Hepatocyte (in vitro differentiated cells): ENCODE data around the gene TMEM106C. TPM values are rescaled to one million over a fixed set of nuclear protein-coding genes. Genes with fewer than 3 reads are reported as not detected.
A peak's percentile ranks its signal among the peaks of the same experiment; 100 is the strongest.

Experiments used
- DNase-seq: peaks from one replicate; pipeline ENCODE4 v3.0.0-alpha.2; 2016; ENCODE audit warnings: low spot score
- H2AFZ ChIP-seq: fragments of 200-600 bp; sonication (generic); 2 replicates; pipeline ENCODE4 v1.6.0; 2016; ENCODE audit warnings: antibody characterized with exemption, mild to moderate bottlenecking
- H3K27ac ChIP-seq: fragments of 200-600 bp; sonication (generic); 2 replicates; pipeline ENCODE4 v1.5.1; 2016; ENCODE audit warnings: mild to moderate bottlenecking
- H3K27me3 ChIP-seq: fragments of 200-600 bp; sonication (generic); 2 replicates; pipeline ENCODE4 v1.6.1; 2016
- H3K36me3 ChIP-seq: fragments of 200-600 bp; sonication (generic); replicated peaks from 2 replicates; pipeline ENCODE4 v1.5.1; 2016; ENCODE audit warnings: low read depth; ENCODE audit not compliant: insufficient read depth
- H3K4me1 ChIP-seq: fragments of 200-600 bp; sonication (generic); 2 replicates; pipeline ENCODE4 v1.5.1; 2016; ENCODE audit warnings: mild to moderate bottlenecking, moderate library complexity; ENCODE audit not compliant: insufficient read depth
- H3K4me2 ChIP-seq: fragments of 200-600 bp; sonication (generic); 2 replicates; pipeline ENCODE4 v1.6.0; 2016
- H3K4me3 ChIP-seq: fragments of 200-600 bp; sonication (generic); 2 replicates; pipeline ENCODE4 v1.5.1; 2016; ENCODE audit warnings: mild to moderate bottlenecking
- H3K79me2 ChIP-seq: fragments of 200-600 bp; sonication (generic); 2 replicates; pipeline ENCODE4 v1.6.0; 2017; ENCODE audit warnings: mild to moderate bottlenecking
- H3K9me2 ChIP-seq: fragments of 200-600 bp; sonication (generic); replicated peaks from 2 replicates; pipeline ENCODE4 v1.6.0; 2017; ENCODE audit warnings: mild to moderate bottlenecking; ENCODE audit not compliant: insufficient read depth
- H3K9me3 ChIP-seq: fragments of 200-600 bp; sonication (generic); 2 replicates; pipeline ENCODE4 v1.5.1; 2016; ENCODE audit warnings: low read depth, mild to moderate bottlenecking
- H4K20me1 ChIP-seq: fragments of 200-600 bp; sonication (generic); 2 replicates; pipeline ENCODE4 v1.6.0; 2016; ENCODE audit warnings: mild to moderate bottlenecking; ENCODE audit not compliant: insufficient read depth, poor library complexity, severe bottlenecking
- CTCF ChIP-seq: fragments of 200-600 bp; sonication (generic); IDR thresholded peaks from 2 replicates; pipeline ENCODE4 v1.5.1; 2016; ENCODE audit warnings: antibody characterized with exemption, mild to moderate bottlenecking; ENCODE audit not compliant: poor library complexity
- EZH2 ChIP-seq: fragments of 200-600 bp; sonication (generic); IDR thresholded peaks from 2 replicates; pipeline ENCODE4 v1.6.1; 2016; ENCODE audit warnings: antibody characterized with exemption, mild to moderate bottlenecking, borderline replicate concordance
- EZH2phosphoT487 ChIP-seq: fragments of 200-600 bp; sonication (generic); IDR thresholded peaks from one replicate; pipeline ENCODE4 v1.6.1; 2018; ENCODE audit warnings: antibody characterized with exemption, mild to moderate bottlenecking, low read depth, moderate library complexity; ENCODE audit not compliant: unreplicated experiment, severe bottlenecking
- WGBS: methylation state at CpG from one replicate; pipeline ENCODE4 v1.1.6; 2016; ENCODE audit warnings: low lambda C conversion rate; ENCODE audit errors: missing lambda C conversion rate; 5-methylcytosine and 5-hydroxymethylcytosine counted together
- polyA plus RNA-seq: library from polyadenylated mRNA; unstranded; fragments of >200 nt; fragmentation: Nextera tagmentation; extraction: Ambion mirVana; gene quantifications from 2 replicates; pipeline ENCODE4 v1.2.1, GENCODE V29; 2016
- total RNA-seq: library from RNA; depleted of rRNA; stranded (reverse); fragments of >200 nt; gene quantifications from 2 replicates; pipeline ENCODE4 v1.2.3, GENCODE V29; 2014

The TMEM106C gene
- total and polyA plus RNA-seq, 2 experiments from 2014 or later = 101 to 113 TPM

- H2AFZ ChIP-seq = no peak overlapping the region
- H3K36me3 ChIP-seq = no peaks in the 10 kb centered on the region
- H3K27me3 ChIP-seq = no peaks in the 10 kb centered on the region
- WGBS = 62% methylated on average over 32 of the region's 32 CpGs
- H3K27ac ChIP-seq = no peak overlapping the region
- H4K20me1 ChIP-seq = no peaks in the 10 kb centered on the region
- H3K9me3 ChIP-seq = no peaks in the 10 kb centered on the region
- H3K4me1 ChIP-seq = peaks cover 7% of the 10 kb centered on the region
- TF ChIP-seq CTCF = peak; percentile 80
- no peak for TF ChIP-seq EZH2phosphoT487
- H3K4me2 ChIP-seq = no peak overlapping the region
- DNase-seq = peak; percentile 88
- no peak overlapping the region for H3K4me3 ChIP-seq
- no peaks in the 10 kb centered on the region for H3K79me2 ChIP-seq
- H3K9me2 ChIP-seq = no peaks in the 10 kb centered on the region
These were observed 13.7 kb upstream of the TMEM106C start for GRCh38 chr12:47949441-47950341.

DNA sequence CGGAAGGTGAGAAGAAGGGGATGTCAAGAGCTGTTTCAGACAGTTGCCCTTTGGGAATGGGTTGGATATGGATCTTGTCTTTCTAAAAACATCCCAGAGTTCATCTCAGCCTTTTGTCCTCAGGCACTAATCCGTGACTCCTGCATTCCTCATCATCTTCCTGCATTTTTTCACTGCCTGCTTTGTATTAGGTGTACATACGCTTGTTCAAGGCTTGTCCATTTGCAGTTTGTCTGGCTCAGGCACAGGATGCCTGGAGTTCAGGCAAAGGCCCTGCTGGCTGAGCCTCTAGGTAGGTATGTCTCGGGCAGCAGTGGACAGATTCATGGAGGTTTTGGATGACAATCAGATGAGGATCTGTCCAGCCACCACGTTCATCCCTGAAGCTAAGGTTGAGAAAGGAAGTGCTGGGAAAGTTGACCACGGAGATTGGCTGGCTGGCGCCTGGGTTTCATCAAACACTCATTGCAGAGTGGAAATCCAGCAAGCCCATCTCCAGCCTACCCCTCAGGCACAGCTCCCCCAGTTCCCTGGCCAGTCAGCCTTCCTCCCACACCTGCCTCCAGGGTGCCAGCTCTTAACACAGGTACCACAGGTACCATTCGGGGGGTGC lies 12.4 kb upstream of the TMEM106C start:
- H3K4me2 ChIP-seq = no peak overlapping the region
- TF ChIP-seq CTCF (no peak), EZH2 (no peak), EZH2phosphoT487 (no peak)
- H4K20me1 ChIP-seq = no peaks in the 10 kb centered on the region
- 67% methylated on average over 8 of the region's 8 CpGs for WGBS
- H3K27ac ChIP-seq = no peak overlapping the region
- H3K27me3 ChIP-seq = no peaks in the 10 kb centered on the region
- no peaks in the 10 kb centered on the region for H3K9me2 ChIP-seq
- no peak overlapping the region for H2AFZ ChIP-seq
- DNase-seq = no peak
- H3K79me2 ChIP-seq = no peaks in the 10 kb centered on the region
- H3K36me3 ChIP-seq = no peaks in the 10 kb centered on the region
- H3K9me3 ChIP-seq = no peaks in the 10 kb centered on the region
- H3K4me1 ChIP-seq = peaks cover 10% of the 10 kb centered on the region
- no peak overlapping the region for H3K4me3 ChIP-seq

GRCh38 chr12:47954058-47954457 lies 9.3 kb upstream of the TMEM106C start:
- Histone ChIP-seq H4K20me1 (no peaks in the 10 kb centered on the region), H3K79me2 (no peaks in the 10 kb centered on the region), H3K4me3 (no peak overlapping the region), H2AFZ (no peak overlapping the region), H3K27ac (peak overlapping the region; percentile 11), H3K4me1 (peaks cover 10% of the 10 kb centered on the region), H3K9me3 (no peaks in the 10 kb centered on the region), H3K9me2 (no peaks in the 10 kb centered on the region), H3K27me3 (no peaks in the 10 kb centered on the region), H3K4me2 (no peak overlapping the region), H3K36me3 (no peaks in the 10 kb centered on the region)
- TF ChIP-seq EZH2 (no peak), EZH2phosphoT487 (no peak), CTCF (no peak)
- no peak for DNase-seq
- 66% methylated on average over 8 of the region's 8 CpGs for WGBS
